WTC11 (cell line): ENCODE results near the gene SPO11. TPM values are rescaled to one million over a fixed set of nuclear protein-coding genes. Genes with fewer than 3 reads are reported as not detected.

Source experiments
- ATAC-seq: fragments of 200-7000 bp; cut with Tn5 transposase; 2 replicates; pipeline ENCODE4 v1.10.0; 2021; ENCODE audit warnings: mild to moderate bottlenecking, moderate library complexity
- CTCF ChIA-PET: fragments of 300-600 bp; sonication (Branson Sonifier 250); formaldehyde crosslinking; loops from one replicate; lab custom pipeline; 2021; ENCODE audit warnings: antibody characterized with exemption; lab: Charles Lee
- POLR2A ChIA-PET: fragments of 350-600 bp; sonication (Branson Sonifier 250); formaldehyde crosslinking; loops from one replicate; lab custom pipeline; 2021; ENCODE audit warnings: antibody characterized with exemption; lab: Charles Lee
- DNase-seq: peaks from one replicate; pipeline ENCODE4 v3.0.0; 2021; ENCODE audit warnings: low spot score
- H3K27ac Mint-ChIP-seq: 2 replicates; pipeline ENCODE4 v1.8.0; 2021; ENCODE audit warnings: mixed read lengths
- H3K27me3 Mint-ChIP-seq: 2 replicates; pipeline ENCODE4 v1.8.0; 2021; ENCODE audit warnings: low read depth, mild to moderate bottlenecking, moderate library complexity, mixed read lengths
- H3K36me3 Mint-ChIP-seq: 2 replicates; pipeline ENCODE4 v1.8.0; 2021; ENCODE audit warnings: mixed read lengths
- H3K4me1 Mint-ChIP-seq: 2 replicates; pipeline ENCODE4 v1.8.0; 2022; ENCODE audit warnings: mixed read lengths
- H3K4me3 Mint-ChIP-seq: 2 replicates; pipeline ENCODE4 v1.8.0; 2021; ENCODE audit warnings: mild to moderate bottlenecking, moderate library complexity, mixed read lengths
- H3K9me3 Mint-ChIP-seq: 2 replicates; pipeline ENCODE4 v1.8.0; 2021; ENCODE audit warnings: mixed read lengths
- FOXK1 ChIP-seq: sonication (generic); formaldehyde crosslinking; IDR thresholded peaks from 2 replicates; pipeline ENCODE4 v1.8.0; 2022; ENCODE audit warnings: mild to moderate bottlenecking, moderate library complexity, missing genetic modification reagents
- GTF2I ChIP-seq: fragments of 250-450 bp; sonication (Bioruptor Pico); conservative IDR thresholded peaks from 2 replicates; pipeline ENCODE4 v1.4.0; 2021; ENCODE audit warnings: mild to moderate bottlenecking
- NR1H2 ChIP-seq: sonication (generic); formaldehyde crosslinking; IDR thresholded peaks from 2 replicates; pipeline ENCODE4 v1.9.0; 2021; ENCODE audit warnings: mild to moderate bottlenecking, moderate library complexity, missing genetic modification reagents
- RORB ChIP-seq: fragments of 250-450 bp; sonication (Bioruptor Pico); IDR thresholded peaks from 2 replicates; pipeline ENCODE4 v1.9.0; 2021; ENCODE audit warnings: mild to moderate bottlenecking
- TCF7 ChIP-seq: sonication (generic); formaldehyde crosslinking; IDR thresholded peaks from 2 replicates; pipeline ENCODE4 v1.8.0; 2022; ENCODE audit warnings: mild to moderate bottlenecking, low read depth, missing genetic modification reagents, moderate library complexity
- TEAD4 ChIP-seq: sonication (generic); formaldehyde crosslinking; IDR thresholded peaks from 2 replicates; pipeline ENCODE4 v1.8.0; 2022; ENCODE audit warnings: mild to moderate bottlenecking, missing genetic modification reagents
- ZNF138 ChIP-seq: sonication (generic); formaldehyde crosslinking; conservative IDR thresholded peaks from 2 replicates; pipeline ENCODE4 v1.8.1; 2022; ENCODE audit warnings: mild to moderate bottlenecking, moderate library complexity, missing genetic modification reagents
- ZNF423 ChIP-seq: fragments of 250-450 bp; sonication (Bioruptor Pico); IDR thresholded peaks from 2 replicates; pipeline ENCODE4 v2.1.2; 2022; ENCODE audit warnings: mild to moderate bottlenecking, moderate library complexity
- total RNA-seq: library from RNA; stranded (reverse); gene quantifications from 3 replicates; pipeline ENCODE4 v1.2.3, GENCODE V29; 2021
- TF ChIP-seq, protein P1 (sequence below): sonication (generic); formaldehyde crosslinking; IDR thresholded peaks from 2 replicates; pipeline ENCODE4 v1.8.0; 2022; ENCODE audit warnings: mild to moderate bottlenecking, missing genetic modification reagents
- TF ChIP-seq, protein P2 (sequence below): sonication (generic); formaldehyde crosslinking; IDR thresholded peaks from 2 replicates; pipeline ENCODE4 v1.8.1; 2022; ENCODE audit warnings: low read depth, mild to moderate bottlenecking, moderate library complexity, missing genetic modification reagents, borderline replicate concordance
- TF ChIP-seq, protein P3 (sequence below): sonication (generic); formaldehyde crosslinking; IDR thresholded peaks from 2 replicates; pipeline ENCODE4 v1.8.1; 2023; ENCODE audit warnings: mild to moderate bottlenecking, missing genetic modification reagents
- TF ChIP-seq, protein P4 (sequence below): sonication (generic); formaldehyde crosslinking; IDR thresholded peaks from 2 replicates; pipeline ENCODE4 v1.8.1; 2023; ENCODE audit warnings: mild to moderate bottlenecking, missing genetic modification reagents
- TF ChIP-seq, protein P5 (sequence below): sonication (generic); formaldehyde crosslinking; IDR thresholded peaks from 2 replicates; pipeline ENCODE4 v1.8.1; 2023; ENCODE audit warnings: mild to moderate bottlenecking, missing genetic modification reagents, moderate library complexity
- TF ChIP-seq, protein P6 (sequence below): sonication (generic); formaldehyde crosslinking; IDR thresholded peaks from 2 replicates; pipeline ENCODE4 v1.8.0; 2023; ENCODE audit warnings: missing genetic modification reagents
- TF ChIP-seq, protein P7 (sequence below): sonication (generic); formaldehyde crosslinking; IDR thresholded peaks from 2 replicates; pipeline ENCODE4 v1.8.1; 2022; ENCODE audit warnings: mild to moderate bottlenecking, moderate library complexity, missing genetic modification reagents
- TF ChIP-seq, protein P8 (sequence below): sonication (generic); formaldehyde crosslinking; IDR thresholded peaks from 2 replicates; pipeline ENCODE4 v1.8.1; 2022; ENCODE audit warnings: low read depth, missing genetic modification reagents, borderline replicate concordance
- TF ChIP-seq, protein P9 (sequence below): sonication (generic); formaldehyde crosslinking; IDR thresholded peaks from 2 replicates; pipeline ENCODE4 v1.8.1; 2023; ENCODE audit warnings: mild to moderate bottlenecking, missing genetic modification reagents, borderline replicate concordance
- TF ChIP-seq, protein P10 (sequence below): sonication (generic); formaldehyde crosslinking; conservative IDR thresholded peaks from 2 replicates; pipeline ENCODE4 v1.8.1; 2023; ENCODE audit warnings: mild to moderate bottlenecking, low read depth, missing genetic modification reagents, moderate library complexity

The SPO11 gene
- total RNA-seq, 1 experiment from 2014 or later: not detected

DNA sequence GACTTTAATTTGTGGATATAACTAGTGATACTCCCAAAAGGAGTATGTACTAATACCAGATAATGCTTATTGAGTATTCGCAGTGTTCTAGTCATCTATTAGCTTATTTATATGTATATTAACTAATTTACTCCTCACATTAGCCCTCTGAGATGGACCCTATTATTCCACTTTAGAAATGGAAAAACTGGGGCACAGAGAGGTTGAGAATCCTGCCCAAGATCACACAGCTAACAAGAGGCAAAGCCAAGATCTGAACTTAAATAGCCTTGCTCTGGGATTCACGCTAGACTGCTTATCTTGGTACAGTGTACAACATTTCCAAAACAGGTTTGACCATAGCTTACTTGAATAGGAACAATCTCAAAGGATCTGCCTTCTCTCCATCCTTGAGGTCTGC is 8.5 kb upstream of the SPO11 start (continued):
- TF ChIP-seq TEAD4 (CRISPR knock-in tag) (no peak), RORB (CRISPR knock-in tag) (no peak)
- TF ChIP-seq, protein P1, sequence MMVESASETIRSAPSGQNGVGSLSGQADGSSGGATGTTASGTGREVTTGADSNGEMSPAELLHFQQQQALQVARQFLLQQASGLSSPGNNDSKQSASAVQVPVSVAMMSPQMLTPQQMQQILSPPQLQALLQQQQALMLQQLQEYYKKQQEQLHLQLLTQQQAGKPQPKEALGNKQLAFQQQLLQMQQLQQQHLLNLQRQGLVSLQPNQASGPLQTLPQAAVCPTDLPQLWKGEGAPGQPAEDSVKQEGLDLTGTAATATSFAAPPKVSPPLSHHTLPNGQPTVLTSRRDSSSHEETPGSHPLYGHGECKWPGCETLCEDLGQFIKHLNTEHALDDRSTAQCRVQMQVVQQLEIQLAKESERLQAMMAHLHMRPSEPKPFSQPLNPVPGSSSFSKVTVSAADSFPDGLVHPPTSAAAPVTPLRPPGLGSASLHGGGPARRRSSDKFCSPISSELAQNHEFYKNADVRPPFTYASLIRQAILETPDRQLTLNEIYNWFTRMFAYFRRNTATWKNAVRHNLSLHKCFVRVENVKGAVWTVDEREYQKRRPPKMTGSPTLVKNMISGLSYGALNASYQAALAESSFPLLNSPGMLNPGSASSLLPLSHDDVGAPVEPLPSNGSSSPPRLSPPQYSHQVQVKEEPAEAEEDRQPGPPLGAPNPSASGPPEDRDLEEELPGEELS: no peak
- TF ChIP-seq, all 79 proteins: peak for 0

DNA sequence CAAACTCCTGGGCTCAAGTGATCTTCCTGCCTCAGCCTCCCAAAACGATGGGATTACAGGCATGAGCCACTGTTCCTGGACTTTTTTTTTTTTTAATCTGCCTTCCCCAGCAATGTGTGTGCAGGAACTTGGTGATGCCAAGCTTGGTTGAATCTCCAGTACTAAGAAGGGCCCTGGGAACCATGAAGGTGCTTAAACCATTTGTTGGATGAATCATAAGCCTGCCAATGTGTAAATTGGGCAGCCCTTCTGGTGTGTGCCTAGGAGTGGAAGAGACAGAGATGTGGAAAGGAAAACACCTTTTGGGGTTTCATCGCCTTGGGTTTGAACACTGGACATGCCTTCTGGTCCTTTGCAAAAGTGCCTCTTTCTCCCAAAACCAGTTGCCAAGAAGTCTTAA is 7.1 kb upstream of the SPO11 start:
- H3K9me3 Mint-ChIP-seq: no peaks in the 10 kb centered on the region
- ChIA-PET POLR2A (no interaction called here), CTCF (interaction anchor here (0.8 to 2.2 kb wide), 6 partner anchors 10 to 232 kb away, joined by 3 to 12 read pairs (median 6); no protein-coding TSS in a partner anchor)
- DNase-seq: no peak
- H3K27ac Mint-ChIP-seq: no peak overlapping the region
- H3K27me3 Mint-ChIP-seq: no peaks in the 10 kb centered on the region; the same call in 1 of the 2 replicates
- H3K36me3 Mint-ChIP-seq: no peaks in the 10 kb centered on the region
- H3K4me3 Mint-ChIP-seq: no peak overlapping the region
- H3K4me1 Mint-ChIP-seq: peaks cover 26% of the 10 kb centered on the region
- ATAC-seq: no peak
- TF ChIP-seq, protein P2, sequence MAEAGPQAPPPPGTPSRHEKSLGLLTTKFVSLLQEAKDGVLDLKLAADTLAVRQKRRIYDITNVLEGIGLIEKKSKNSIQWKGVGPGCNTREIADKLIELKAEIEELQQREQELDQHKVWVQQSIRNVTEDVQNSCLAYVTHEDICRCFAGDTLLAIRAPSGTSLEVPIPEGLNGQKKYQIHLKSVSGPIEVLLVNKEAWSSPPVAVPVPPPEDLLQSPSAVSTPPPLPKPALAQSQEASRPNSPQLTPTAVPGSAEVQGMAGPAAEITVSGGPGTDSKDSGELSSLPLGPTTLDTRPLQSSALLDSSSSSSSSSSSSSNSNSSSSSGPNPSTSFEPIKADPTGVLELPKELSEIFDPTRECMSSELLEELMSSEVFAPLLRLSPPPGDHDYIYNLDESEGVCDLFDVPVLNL (CRISPR knock-in tag): no peak
- TF ChIP-seq ZNF138 (CRISPR knock-in tag) (no peak), NR1H2 (CRISPR knock-in tag) (no peak), TCF7 (CRISPR knock-in tag) (no peak), GTF2I (no peak), FOXK1 (CRISPR knock-in tag) (no peak), ZNF423 (CRISPR knock-in tag) (no peak)
- TF ChIP-seq, protein P3, sequence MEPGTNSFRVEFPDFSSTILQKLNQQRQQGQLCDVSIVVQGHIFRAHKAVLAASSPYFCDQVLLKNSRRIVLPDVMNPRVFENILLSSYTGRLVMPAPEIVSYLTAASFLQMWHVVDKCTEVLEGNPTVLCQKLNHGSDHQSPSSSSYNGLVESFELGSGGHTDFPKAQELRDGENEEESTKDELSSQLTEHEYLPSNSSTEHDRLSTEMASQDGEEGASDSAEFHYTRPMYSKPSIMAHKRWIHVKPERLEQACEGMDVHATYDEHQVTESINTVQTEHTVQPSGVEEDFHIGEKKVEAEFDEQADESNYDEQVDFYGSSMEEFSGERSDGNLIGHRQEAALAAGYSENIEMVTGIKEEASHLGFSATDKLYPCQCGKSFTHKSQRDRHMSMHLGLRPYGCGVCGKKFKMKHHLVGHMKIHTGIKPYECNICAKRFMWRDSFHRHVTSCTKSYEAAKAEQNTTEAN: no peak
- TF ChIP-seq, protein P4, sequence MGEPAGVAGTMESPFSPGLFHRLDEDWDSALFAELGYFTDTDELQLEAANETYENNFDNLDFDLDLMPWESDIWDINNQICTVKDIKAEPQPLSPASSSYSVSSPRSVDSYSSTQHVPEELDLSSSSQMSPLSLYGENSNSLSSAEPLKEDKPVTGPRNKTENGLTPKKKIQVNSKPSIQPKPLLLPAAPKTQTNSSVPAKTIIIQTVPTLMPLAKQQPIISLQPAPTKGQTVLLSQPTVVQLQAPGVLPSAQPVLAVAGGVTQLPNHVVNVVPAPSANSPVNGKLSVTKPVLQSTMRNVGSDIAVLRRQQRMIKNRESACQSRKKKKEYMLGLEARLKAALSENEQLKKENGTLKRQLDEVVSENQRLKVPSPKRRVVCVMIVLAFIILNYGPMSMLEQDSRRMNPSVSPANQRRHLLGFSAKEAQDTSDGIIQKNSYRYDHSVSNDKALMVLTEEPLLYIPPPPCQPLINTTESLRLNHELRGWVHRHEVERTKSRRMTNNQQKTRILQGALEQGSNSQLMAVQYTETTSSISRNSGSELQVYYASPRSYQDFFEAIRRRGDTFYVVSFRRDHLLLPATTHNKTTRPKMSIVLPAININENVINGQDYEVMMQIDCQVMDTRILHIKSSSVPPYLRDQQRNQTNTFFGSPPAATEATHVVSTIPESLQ (CRISPR knock-in tag): no peak
- TF ChIP-seq, protein P5, sequence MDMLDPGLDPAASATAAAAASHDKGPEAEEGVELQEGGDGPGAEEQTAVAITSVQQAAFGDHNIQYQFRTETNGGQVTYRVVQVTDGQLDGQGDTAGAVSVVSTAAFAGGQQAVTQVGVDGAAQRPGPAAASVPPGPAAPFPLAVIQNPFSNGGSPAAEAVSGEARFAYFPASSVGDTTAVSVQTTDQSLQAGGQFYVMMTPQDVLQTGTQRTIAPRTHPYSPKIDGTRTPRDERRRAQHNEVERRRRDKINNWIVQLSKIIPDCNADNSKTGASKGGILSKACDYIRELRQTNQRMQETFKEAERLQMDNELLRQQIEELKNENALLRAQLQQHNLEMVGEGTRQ: no peak
- TF ChIP-seq, protein P6, sequence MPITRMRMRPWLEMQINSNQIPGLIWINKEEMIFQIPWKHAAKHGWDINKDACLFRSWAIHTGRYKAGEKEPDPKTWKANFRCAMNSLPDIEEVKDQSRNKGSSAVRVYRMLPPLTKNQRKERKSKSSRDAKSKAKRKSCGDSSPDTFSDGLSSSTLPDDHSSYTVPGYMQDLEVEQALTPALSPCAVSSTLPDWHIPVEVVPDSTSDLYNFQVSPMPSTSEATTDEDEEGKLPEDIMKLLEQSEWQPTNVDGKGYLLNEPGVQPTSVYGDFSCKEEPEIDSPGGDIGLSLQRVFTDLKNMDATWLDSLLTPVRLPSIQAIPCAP: no peak
- TF ChIP-seq, protein P7, sequence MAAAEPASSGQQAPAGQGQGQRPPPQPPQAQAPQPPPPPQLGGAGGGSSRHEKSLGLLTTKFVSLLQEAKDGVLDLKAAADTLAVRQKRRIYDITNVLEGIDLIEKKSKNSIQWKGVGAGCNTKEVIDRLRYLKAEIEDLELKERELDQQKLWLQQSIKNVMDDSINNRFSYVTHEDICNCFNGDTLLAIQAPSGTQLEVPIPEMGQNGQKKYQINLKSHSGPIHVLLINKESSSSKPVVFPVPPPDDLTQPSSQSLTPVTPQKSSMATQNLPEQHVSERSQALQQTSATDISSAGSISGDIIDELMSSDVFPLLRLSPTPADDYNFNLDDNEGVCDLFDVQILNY (CRISPR knock-in tag): no peak
- TF ChIP-seq, protein P8, sequence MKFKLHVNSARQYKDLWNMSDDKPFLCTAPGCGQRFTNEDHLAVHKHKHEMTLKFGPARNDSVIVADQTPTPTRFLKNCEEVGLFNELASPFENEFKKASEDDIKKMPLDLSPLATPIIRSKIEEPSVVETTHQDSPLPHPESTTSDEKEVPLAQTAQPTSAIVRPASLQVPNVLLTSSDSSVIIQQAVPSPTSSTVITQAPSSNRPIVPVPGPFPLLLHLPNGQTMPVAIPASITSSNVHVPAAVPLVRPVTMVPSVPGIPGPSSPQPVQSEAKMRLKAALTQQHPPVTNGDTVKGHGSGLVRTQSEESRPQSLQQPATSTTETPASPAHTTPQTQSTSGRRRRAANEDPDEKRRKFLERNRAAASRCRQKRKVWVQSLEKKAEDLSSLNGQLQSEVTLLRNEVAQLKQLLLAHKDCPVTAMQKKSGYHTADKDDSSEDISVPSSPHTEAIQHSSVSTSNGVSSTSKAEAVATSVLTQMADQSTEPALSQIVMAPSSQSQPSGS: no peak
- TF ChIP-seq, protein P9, sequence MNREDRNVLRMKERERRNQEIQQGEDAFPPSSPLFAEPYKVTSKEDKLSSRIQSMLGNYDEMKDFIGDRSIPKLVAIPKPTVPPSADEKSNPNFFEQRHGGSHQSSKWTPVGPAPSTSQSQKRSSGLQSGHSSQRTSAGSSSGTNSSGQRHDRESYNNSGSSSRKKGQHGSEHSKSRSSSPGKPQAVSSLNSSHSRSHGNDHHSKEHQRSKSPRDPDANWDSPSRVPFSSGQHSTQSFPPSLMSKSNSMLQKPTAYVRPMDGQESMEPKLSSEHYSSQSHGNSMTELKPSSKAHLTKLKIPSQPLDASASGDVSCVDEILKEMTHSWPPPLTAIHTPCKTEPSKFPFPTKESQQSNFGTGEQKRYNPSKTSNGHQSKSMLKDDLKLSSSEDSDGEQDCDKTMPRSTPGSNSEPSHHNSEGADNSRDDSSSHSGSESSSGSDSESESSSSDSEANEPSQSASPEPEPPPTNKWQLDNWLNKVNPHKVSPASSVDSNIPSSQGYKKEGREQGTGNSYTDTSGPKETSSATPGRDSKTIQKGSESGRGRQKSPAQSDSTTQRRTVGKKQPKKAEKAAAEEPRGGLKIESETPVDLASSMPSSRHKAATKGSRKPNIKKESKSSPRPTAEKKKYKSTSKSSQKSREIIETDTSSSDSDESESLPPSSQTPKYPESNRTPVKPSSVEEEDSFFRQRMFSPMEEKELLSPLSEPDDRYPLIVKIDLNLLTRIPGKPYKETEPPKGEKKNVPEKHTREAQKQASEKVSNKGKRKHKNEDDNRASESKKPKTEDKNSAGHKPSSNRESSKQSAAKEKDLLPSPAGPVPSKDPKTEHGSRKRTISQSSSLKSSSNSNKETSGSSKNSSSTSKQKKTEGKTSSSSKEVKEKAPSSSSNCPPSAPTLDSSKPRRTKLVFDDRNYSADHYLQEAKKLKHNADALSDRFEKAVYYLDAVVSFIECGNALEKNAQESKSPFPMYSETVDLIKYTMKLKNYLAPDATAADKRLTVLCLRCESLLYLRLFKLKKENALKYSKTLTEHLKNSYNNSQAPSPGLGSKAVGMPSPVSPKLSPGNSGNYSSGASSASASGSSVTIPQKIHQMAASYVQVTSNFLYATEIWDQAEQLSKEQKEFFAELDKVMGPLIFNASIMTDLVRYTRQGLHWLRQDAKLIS (CRISPR knock-in tag): no peak
- TF ChIP-seq, protein P10, sequence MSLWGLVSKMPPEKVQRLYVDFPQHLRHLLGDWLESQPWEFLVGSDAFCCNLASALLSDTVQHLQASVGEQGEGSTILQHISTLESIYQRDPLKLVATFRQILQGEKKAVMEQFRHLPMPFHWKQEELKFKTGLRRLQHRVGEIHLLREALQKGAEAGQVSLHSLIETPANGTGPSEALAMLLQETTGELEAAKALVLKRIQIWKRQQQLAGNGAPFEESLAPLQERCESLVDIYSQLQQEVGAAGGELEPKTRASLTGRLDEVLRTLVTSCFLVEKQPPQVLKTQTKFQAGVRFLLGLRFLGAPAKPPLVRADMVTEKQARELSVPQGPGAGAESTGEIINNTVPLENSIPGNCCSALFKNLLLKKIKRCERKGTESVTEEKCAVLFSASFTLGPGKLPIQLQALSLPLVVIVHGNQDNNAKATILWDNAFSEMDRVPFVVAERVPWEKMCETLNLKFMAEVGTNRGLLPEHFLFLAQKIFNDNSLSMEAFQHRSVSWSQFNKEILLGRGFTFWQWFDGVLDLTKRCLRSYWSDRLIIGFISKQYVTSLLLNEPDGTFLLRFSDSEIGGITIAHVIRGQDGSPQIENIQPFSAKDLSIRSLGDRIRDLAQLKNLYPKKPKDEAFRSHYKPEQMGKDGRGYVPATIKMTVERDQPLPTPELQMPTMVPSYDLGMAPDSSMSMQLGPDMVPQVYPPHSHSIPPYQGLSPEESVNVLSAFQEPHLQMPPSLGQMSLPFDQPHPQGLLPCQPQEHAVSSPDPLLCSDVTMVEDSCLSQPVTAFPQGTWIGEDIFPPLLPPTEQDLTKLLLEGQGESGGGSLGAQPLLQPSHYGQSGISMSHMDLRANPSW (CRISPR knock-in tag): no peak
